ENCODE results near the gene OCRL.

The OCRL gene

GRCh38 chrX:129590596-129590995, 50.5 kb downstream of the OCRL start:
- DNase-seq: no peak

- no peak for DNase-seq
Measured at GRCh38 chrX:129593137-129593536, 53.1 kb downstream of the OCRL start.

DNA sequence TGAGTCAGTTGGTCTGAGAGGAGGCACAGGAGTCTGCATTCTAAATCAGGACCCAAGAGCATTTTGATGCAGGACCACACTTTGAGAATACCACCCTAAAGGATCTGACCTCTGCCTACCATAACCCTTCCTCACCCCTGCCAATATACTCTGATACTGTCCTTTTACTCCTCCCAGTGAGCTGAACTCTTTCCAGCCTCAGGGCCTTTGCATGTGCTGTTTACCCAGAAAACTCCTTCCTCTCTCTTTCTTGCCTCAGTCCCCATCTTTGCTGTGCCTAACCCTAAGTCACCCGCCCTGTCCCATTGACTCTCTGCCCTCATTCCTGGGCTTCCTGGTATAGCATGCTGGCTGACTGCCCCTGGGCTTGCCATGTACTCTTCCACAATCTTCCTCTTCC, 54.7 kb downstream of the OCRL start:
- DNase-seq: no peak

GRCh38 chrX:129596077-129596476, 56.0 kb downstream of the OCRL start:
- DNase-seq: no peak

GRCh38 chrX:129597905-129598304, 57.8 kb downstream of the OCRL start:
- no peak for DNase-seq

DNA sequence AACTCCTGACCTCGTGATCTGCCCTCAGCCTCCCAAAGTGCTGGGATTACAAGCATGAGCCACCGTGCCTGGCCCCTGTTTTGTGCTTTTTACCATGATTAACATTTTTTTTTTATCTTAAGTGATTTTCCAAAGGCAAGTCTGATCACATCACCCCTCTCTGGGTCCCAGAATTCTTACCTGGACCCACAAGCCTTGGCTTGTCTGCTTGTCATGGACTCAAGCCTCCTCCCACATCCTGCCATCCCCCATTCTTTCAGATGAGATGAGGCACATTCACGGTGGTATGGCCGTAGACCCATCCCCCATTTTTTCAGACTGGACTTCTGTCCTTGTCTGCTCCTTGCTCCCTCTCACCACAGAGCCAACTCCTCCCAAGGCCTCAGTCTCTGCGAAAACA, 59.4 kb downstream of the OCRL start:
- DNase-seq: no peak

DNA sequence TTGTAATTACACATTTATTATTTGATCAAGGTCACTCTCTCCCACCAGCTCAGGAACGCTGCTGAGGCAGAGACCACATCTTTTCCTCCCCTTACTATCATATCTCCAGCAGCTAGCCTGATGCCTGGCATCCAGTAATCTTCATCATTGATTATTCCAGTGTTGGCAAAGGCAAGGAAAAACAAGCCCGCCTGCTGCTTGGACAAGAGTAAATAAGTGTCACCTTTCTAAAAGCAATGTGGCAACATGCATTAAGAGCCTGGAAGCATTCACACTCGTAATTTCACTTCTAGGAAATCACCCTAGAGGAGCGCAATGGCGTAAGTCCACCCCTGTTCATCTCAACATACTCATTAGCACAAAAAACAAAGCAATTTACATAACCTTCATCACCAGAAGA, 59.9 kb downstream of the OCRL start:
- DNase-seq: no peak

DNA sequence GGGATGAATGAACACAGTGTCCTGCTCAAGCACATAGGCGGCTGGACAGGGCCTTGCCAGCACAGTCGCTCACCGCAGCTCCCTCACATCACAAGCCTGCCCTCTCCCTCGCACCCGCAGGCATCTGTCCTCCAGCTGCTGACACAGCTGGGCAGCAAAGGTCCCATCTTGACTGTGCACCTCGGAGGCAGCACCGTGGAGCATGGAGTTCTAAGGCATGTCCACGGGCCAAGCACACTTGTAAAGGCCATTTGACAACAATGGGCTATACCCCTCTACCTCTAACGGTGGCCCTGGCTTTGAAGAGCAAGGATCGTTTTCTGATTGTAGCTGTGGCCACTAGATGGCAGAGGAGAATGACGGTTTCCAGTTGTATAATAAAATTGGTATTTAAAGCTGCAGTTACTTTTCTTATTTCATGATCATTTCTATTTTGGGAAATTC, 60.9 kb downstream of the OCRL start:
- DNase-seq: no peak

DNA sequence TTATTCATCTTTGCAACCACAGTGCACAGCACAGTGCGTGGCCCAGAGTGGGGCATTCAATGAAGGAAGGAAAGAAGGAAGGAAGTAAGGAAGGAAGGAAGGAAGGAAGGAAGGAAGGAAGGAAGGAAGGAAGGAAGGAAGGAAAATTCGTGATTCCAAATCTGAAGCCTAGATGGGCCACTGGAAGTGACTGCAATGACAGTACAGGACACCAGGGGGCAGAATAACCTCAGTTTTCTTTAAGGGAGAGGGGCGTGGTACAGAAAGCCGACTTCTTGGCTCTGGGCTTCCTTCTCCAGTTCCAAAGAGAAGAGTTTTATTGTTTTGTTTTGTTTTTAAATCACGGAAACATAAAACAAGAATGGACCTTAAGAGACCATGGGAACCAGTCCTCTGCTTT, 66.9 kb downstream of the OCRL start:
- peak; percentile 41 for DNase-seq

DNA sequence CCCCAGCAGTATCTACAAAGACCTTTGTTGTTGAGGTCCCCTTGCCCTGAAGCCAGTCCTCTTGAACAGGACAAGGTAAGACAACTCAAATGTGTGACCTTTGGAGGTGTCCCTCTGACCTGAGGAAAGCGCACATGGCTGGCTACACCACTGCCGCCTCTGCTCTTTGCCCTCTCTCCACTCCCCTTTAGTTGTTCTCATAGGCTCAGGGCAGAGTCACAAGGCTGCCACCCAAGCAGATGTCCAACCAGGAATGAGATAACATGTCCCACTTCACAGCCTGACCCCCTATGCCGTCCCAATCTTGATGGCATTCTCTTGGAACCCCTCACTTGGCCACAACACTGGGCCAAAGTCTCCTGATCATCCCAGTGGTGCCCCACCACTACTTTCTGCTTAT, 68.4 kb downstream of the OCRL start:
- DNase-seq: no peak

GRCh38 chrX:129609395-129609794, 69.3 kb downstream of the OCRL start:
- DNase-seq: no peak

- no peak for DNase-seq
Measured at GRCh38 chrX:129612396-129612795, 72.3 kb downstream of the OCRL start.

DNA sequence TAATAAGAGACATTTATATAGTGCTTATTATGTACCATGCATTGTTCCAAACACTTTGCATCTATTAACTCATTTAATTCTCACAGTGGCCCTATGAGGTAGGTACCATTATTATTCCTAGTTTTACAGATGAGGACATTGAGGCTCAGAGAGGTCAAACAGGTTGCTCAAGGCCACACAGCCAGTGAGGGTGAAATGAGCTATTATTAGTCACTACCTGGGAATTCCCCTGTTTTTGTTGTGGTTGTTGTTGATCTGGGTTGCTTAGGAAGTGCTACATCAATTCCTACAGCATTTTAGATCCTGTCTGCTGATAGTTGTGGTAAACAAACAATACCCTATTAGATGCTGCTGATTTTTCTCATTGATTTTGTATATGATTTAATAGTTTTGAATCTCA, 73.5 kb downstream of the OCRL start:
- DNase-seq: no peak

DNA sequence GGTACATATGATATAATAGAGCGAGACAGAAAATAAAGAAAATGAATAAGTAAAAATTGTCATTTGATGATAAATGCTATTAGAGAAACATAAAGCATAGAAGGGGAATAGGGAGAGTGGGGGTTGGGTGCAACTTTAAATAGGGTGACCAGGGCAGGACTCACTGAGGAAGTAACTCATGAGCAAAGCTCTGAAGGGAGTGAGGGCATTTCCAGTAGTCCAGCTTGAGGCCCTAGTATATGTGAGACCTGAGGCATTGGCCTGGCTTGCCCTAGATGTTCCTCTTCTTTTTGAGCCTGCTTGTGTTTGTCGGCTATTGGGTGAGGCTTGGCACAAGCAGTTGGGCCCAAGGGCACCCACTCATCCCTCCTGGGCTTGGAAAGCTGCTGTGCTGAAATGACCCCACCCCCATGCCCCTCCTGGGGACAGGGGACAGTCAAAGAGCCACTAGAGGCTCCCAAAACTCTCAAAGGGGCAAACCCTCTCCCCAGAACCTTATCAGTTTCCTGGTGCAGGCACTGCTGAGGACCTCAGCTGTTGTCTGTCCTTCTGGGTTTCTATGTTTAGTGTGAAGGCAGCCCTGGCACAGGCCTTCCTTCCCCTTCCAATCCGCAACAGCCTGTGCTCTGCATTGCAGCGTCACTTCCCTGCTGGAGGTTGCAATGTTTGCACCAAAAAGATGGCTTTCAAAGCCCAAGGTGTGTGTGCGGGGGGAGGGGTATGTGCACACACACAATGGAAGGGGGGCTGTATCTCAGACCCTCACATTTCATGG, 74.6 kb downstream of the OCRL start:
- no peak for DNase-seq

DNA sequence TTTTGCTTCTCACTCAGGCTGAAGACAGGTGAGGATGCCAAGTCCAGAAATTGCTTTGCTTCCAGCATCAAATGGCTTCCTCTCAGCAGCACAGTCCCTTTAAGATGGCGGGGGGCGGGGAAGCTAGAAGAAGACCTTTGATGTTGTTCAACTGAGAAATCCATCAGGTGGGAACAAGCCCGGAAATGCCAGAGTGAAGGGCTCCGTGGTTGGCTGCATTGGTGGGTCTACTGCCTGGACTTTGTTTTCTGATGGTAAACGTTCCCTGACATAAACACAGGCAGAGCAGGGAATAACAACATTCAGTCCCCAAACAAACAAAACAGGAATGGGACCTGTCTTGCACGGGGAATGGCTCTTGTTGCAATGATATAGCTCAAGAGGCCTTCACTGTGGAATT, 77.4 kb downstream of the OCRL start:
- no peak for DNase-seq

GRCh38 chrX:129618997-129619396, 78.9 kb downstream of the OCRL start:
- DNase-seq: no peak

- no peak for DNase-seq
Measured at GRCh38 chrX:129622757-129623301, 82.8 kb downstream of the OCRL start.

- DNase-seq: no peak
Measured at GRCh38 chrX:129626026-129626425, 86.0 kb downstream of the OCRL start.

GRCh38 chrX:129629837-129630236, 89.8 kb downstream of the OCRL start:
- DNase-seq: no peak

DNA sequence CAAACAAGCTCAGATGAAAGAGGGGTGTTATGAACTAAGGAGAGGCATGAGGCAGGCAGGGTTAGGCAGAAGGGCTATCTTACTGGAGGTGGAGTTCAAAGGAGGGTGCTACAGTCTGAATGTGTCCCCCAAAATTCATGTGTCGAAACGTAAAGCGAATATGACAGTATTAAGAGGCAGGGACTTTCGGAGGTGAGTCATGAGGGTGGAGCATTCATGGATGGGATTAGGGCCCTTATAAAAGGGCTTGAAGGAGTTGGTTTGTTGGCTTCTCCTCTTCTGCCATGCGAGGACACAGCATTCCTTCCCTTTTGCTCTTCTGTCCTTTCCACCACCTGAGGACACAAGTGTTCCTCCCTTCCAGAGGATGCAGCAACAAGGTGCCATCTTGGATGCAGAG, 91.8 kb downstream of the OCRL start:
- DNase-seq: no peak

- no peak for DNase-seq
Measured at GRCh38 chrX:129632443-129632842, 92.4 kb downstream of the OCRL start.

DNA sequence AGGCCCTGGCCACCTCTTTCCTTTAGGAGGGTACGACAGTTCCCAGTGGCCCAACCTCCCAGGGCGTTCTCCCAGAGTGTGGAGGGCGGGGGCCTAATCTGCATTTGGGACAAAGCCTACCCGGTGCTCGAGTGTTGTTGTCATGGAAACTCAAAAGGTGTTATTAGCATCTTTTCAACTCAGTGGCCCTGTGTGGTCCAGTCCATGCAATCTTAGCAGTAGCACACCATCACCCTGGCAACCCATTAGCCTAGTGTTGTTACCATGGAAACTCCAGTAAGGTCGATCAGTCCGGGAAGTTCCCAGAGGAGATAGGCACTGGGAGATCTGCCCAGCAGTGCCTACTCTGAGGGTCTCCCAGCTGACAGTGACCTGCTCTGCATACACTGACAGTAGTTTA, 94.5 kb downstream of the OCRL start:
- no peak for DNase-seq

DNA sequence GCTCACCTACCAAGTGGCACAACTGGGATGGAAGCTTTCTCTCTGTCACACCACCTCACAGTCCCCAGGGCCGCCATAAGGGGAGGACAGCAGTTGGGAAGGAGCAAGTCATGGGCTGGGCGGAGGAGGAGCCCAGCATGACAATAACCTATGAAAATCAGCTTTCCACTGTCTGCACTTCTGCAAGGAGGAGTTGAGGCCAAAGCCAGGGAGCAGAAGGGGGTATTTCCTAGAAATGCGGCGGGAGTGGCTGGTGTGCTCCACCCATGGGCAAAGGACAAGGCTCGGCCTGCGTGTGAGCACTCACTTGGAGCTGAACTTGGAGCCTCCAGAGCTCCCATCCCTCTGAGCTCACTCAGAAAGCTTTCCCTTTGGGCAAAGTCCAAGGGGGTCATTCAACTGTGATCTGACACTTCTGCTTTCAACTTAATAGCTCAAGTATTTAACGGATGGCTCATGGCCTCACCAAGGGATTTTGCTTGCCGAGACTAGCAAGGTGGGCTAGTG, 96.2 kb downstream of the OCRL start:
- DNase-seq: no peak

GRCh38 chrX:129637217-129638109, 97.4 kb downstream of the OCRL start:
- DNase-seq: peak; percentile 67

Data from effector CD8-positive, alpha-beta T cell (primary cell).